ENCODE measurements around the gene OR10A5. TPM values are rescaled to one million over a fixed set of nuclear protein-coding genes. Genes with fewer than 3 reads are reported as not detected.

The OR10A5 gene
- total and polyA plus RNA-seq, 2 donors (not counting 3 experiments of a cell fraction or from before 2014, with no cell fraction given), result not detected

- Histone ChIP-seq H3K79me2 (ENCODE audit: control insufficient read depth, insufficient read depth, low read length) (no peaks in the 10 kb centered on the region), H3K9ac (replicated peaks; ENCODE audit: extremely low read depth, insufficient read depth, low read length) (no peak overlapping the region), H3K36me3 (ENCODE audit: control insufficient read depth in 2 of 2, extremely low read depth in 1 of 2, insufficient read depth in 2 of 2, low read length in 2 of 2) (no peaks in the 10 kb centered on the region), H3K9me1 (replicated peaks; ENCODE audit: control insufficient read depth, extremely low read depth, insufficient read depth, low read length) (no peaks in the 10 kb centered on the region), H3K4me2 (ENCODE audit: insufficient read depth, low read length) (no peak overlapping the region), H3K4me1 (ENCODE audit: control insufficient read depth, extremely low read depth, insufficient read depth, low read length) (no peaks in the 10 kb centered on the region), H4K20me1 (replicated peaks; ENCODE audit: control insufficient read depth, extremely low read depth, insufficient read depth, low read length) (no peaks in the 10 kb centered on the region), H3K27ac (ENCODE audit: insufficient read depth, low read depth, low read length) (no peak overlapping the region), H3K4me3 (replicated peaks in 1 of 3; ENCODE audit: insufficient read depth in 1 of 3, low read depth in 1 of 3, low read length in 3 of 3) (no peak overlapping the region), H2AFZ (ENCODE audit: low read depth, low read length) (no peak overlapping the region), H3K9me3 (replicated peaks; ENCODE audit: control insufficient read depth, insufficient read depth, low read length) (no peaks in the 10 kb centered on the region), H3K27me3 (ENCODE audit: control insufficient read depth in 2 of 2, insufficient read depth in 2 of 2, low read length in 2 of 2) (no peaks in the 10 kb centered on the region)
- no TSS peak for BruUV-seq (replicated peaks)
- ChIA-PET POLR2A (no interaction called here), CTCF (interaction anchor here (1.0 to 2.2 kb wide), 6 partner anchors 16 to 625 kb away, joined by 3 to 6 read pairs (median 3); partner anchors contain the start of genes NLRP14 and ZNF214)
- dilution Hi-C loops (cut with MboI; ENCODE audit: extremely low pct_ligation_motif_present, low sequenced_read_pairs) (no loop called here), intact Hi-C loops (cut with micrococcal nuclease) (no loop called here)
- DNase-seq (ENCODE audit: low read depth, low spot score), result no peak
- TF ChIP-seq POLR2AphosphoS5 (IDR thresholded peaks at IDR 0.05; ENCODE audit: insufficient read depth, low read depth, low read length) (no peak), MYC (IDR thresholded peaks at IDR 0.05; ENCODE audit: low read depth, low read length) (no peak), CTCF (IDR thresholded peaks at IDR 0.05; ENCODE audit: extremely low read depth in 1 of 2, insufficient read depth in 1 of 2, low read depth in 1 of 2, low read length in 2 of 2) (no peak), GATA2 (IDR thresholded peaks at IDR 0.05; ENCODE audit: insufficient read depth, insufficient read length, low read depth, low read length) (no peak), FOS (IDR thresholded peaks at IDR 0.05; ENCODE audit: borderline replicate concordance, insufficient read depth, low read length) (no peak), MAX (IDR thresholded peaks at IDR 0.05; ENCODE audit: insufficient read depth, insufficient read length) (no peak), JUN (IDR thresholded peaks at IDR 0.05; ENCODE audit: borderline replicate concordance, insufficient read depth, insufficient read length, low read depth) (no peak), POLR2A (IDR thresholded peaks at IDR 0.05; ENCODE audit: low read depth, low read length) (no peak), EZH2 (IDR thresholded peaks at IDR 0.05; ENCODE audit: borderline replicate concordance, low read depth, low read length, severe bottlenecking) (no peak)
- FAIRE-seq, result no peak
These were observed 27.8 kb upstream of the OR10A5 start for GRCh38 chr11:6817694-6818093.

Data from endothelial cell of umbilical vein (primary cell).